ENCODE results near the gene CYS1. TPM values are rescaled to one million over a fixed set of nuclear protein-coding genes. Genes with fewer than 3 reads are reported as not detected.

CYS1 gene
- total RNA-seq, 2 donors from 2014 or later: not detected

- Mint-ChIP-seq H3K4me3 (no peak overlapping the region), H3K4me1 (peaks cover 6% of the 10 kb centered on the region), H3K27me3 (no peaks in the 10 kb centered on the region), H3K27ac (no peak overlapping the region), H3K36me3 (ENCODE audit: low read depth) (no peaks in the 10 kb centered on the region)
- no peak for DNase-seq
- H3K9me3 ChIP-seq (ENCODE audit: control insufficient read depth, low read length, poor library complexity, severe bottlenecking): no peaks in the 10 kb centered on the region
- ATAC-seq: no peak
Observed at GRCh38 chr2:10059552-10060335, 20.5 kb downstream of the CYS1 start.

- Mint-ChIP-seq H3K36me3 (ENCODE audit: low read depth) (no peaks in the 10 kb centered on the region), H3K27me3 (no peaks in the 10 kb centered on the region), H3K4me1 (peaks cover 6% of the 10 kb centered on the region), H3K27ac (no peak overlapping the region), H3K4me3 (no peak overlapping the region)
- DNase-seq (no peak), ATAC-seq (no peak)
- no peaks in the 10 kb centered on the region for H3K9me3 ChIP-seq (ENCODE audit: control insufficient read depth, low read length, poor library complexity, severe bottlenecking)
Observed at GRCh38 chr2:10059016-10059351, 21.2 kb downstream of the CYS1 start.

- H3K9me3 ChIP-seq (ENCODE audit: control insufficient read depth, low read length, poor library complexity, severe bottlenecking): no peaks in the 10 kb centered on the region
- Mint-ChIP-seq H3K27ac (no peak overlapping the region), H3K4me1 (peaks cover 6% of the 10 kb centered on the region), H3K4me3 (no peak overlapping the region), H3K27me3 (no peaks in the 10 kb centered on the region), H3K36me3 (ENCODE audit: low read depth) (no peaks in the 10 kb centered on the region)
- no peak for ATAC-seq
- DNase-seq: no peak
Observed at GRCh38 chr2:10058251-10059015, 21.8 kb downstream of the CYS1 start.

GRCh38 chr2:10057231-10058107 lies 22.7 kb downstream of the CYS1 start:
- Mint-ChIP-seq H3K27me3 (no peaks in the 10 kb centered on the region), H3K27ac (no peak overlapping the region), H3K4me3 (no peak overlapping the region), H3K4me1 (peaks cover 6% of the 10 kb centered on the region), H3K36me3 (ENCODE audit: low read depth) (no peaks in the 10 kb centered on the region)
- no peak for DNase-seq
- no peaks in the 10 kb centered on the region for H3K9me3 ChIP-seq (ENCODE audit: control insufficient read depth, low read length, poor library complexity, severe bottlenecking)
- ATAC-seq: peak; percentile 25

- ATAC-seq: no peak
- no peak for DNase-seq
- Mint-ChIP-seq H3K4me3 (no peak overlapping the region), H3K4me1 (peaks cover 6% of the 10 kb centered on the region), H3K27me3 (no peaks in the 10 kb centered on the region), H3K27ac (no peak overlapping the region), H3K36me3 (ENCODE audit: low read depth) (no peaks in the 10 kb centered on the region)
- no peaks in the 10 kb centered on the region for H3K9me3 ChIP-seq (ENCODE audit: control insufficient read depth, low read length, poor library complexity, severe bottlenecking)
Observed at GRCh38 chr2:10056439-10056838, 23.8 kb downstream of the CYS1 start.

GRCh38 chr2:10054976-10055375 lies 25.2 kb downstream of the CYS1 start:
- no peaks in the 10 kb centered on the region for H3K9me3 ChIP-seq (ENCODE audit: control insufficient read depth, low read length, poor library complexity, severe bottlenecking)
- Mint-ChIP-seq H3K27me3 (no peaks in the 10 kb centered on the region), H3K36me3 (ENCODE audit: low read depth) (no peaks in the 10 kb centered on the region), H3K4me3 (no peak overlapping the region), H3K4me1 (peaks cover 4% of the 10 kb centered on the region), H3K27ac (no peak overlapping the region)
- ATAC-seq (no peak), DNase-seq (no peak)

- Mint-ChIP-seq H3K4me3 (no peak overlapping the region), H3K4me1 (peaks cover 6% of the 10 kb centered on the region), H3K36me3 (ENCODE audit: low read depth) (no peaks in the 10 kb centered on the region), H3K27me3 (no peaks in the 10 kb centered on the region), H3K27ac (no peak overlapping the region)
- DNase-seq (no peak), ATAC-seq (no peak)
- H3K9me3 ChIP-seq (ENCODE audit: control insufficient read depth, low read length, poor library complexity, severe bottlenecking): no peaks in the 10 kb centered on the region
Observed at GRCh38 chr2:10054424-10054823, 25.8 kb downstream of the CYS1 start.

- no peaks in the 10 kb centered on the region for H3K9me3 ChIP-seq (ENCODE audit: control insufficient read depth, low read length, poor library complexity, severe bottlenecking)
- Mint-ChIP-seq H3K4me3 (no peak overlapping the region), H3K27ac (no peak overlapping the region), H3K4me1 (peaks cover 10% of the 10 kb centered on the region), H3K36me3 (ENCODE audit: low read depth) (no peaks in the 10 kb centered on the region), H3K27me3 (no peaks in the 10 kb centered on the region)
- ATAC-seq (no peak), DNase-seq (no peak)
Observed at GRCh38 chr2:10053351-10053750, 26.9 kb downstream of the CYS1 start.

GRCh38 chr2:10052216-10052615 lies 28.0 kb downstream of the CYS1 start:
- H3K9me3 ChIP-seq (ENCODE audit: control insufficient read depth, low read length, poor library complexity, severe bottlenecking): no peaks in the 10 kb centered on the region
- no peaks in the 10 kb centered on the region for H3K36me3 Mint-ChIP-seq (ENCODE audit: low read depth)
- H3K4me3 Mint-ChIP-seq: no peak overlapping the region
- DNase-seq (no peak), ATAC-seq (no peak)
- H3K27me3 Mint-ChIP-seq: no peaks in the 10 kb centered on the region
- no peak overlapping the region for H3K27ac Mint-ChIP-seq
- peaks cover 10% of the 10 kb centered on the region for H3K4me1 Mint-ChIP-seq

- Mint-ChIP-seq H3K4me1 (peaks cover 18% of the 10 kb centered on the region), H3K27me3 (no peaks in the 10 kb centered on the region), H3K36me3 (ENCODE audit: low read depth) (no peaks in the 10 kb centered on the region), H3K4me3 (no peak overlapping the region), H3K27ac (no peak overlapping the region)
- DNase-seq (no peak), ATAC-seq (no peak)
- H3K9me3 ChIP-seq (ENCODE audit: control insufficient read depth, low read length, poor library complexity, severe bottlenecking): no peaks in the 10 kb centered on the region
Observed at GRCh38 chr2:10048501-10049171, 31.6 kb downstream of the CYS1 start.

- peak overlapping the region; percentile 15 for H3K4me3 Mint-ChIP-seq
Observed at GRCh38 chr2:10047616-10048500, 32.4 kb downstream of the CYS1 start.

GRCh38 chr2:10046931-10047330 lies 33.3 kb downstream of the CYS1 start:
- Mint-ChIP-seq H3K36me3 (ENCODE audit: low read depth) (no peaks in the 10 kb centered on the region), H3K4me3 (no peak overlapping the region), H3K27ac (peak overlapping the region; percentile 75), H3K27me3 (no peaks in the 10 kb centered on the region), H3K4me1 (peaks cover 26% of the 10 kb centered on the region)
- ATAC-seq (no peak), DNase-seq (no peak)
- no peaks in the 10 kb centered on the region for H3K9me3 ChIP-seq (ENCODE audit: control insufficient read depth, low read length, poor library complexity, severe bottlenecking)

More at GRCh38 chr2:10047616-10048500, 32.4 kb downstream of the CYS1 start:
- Mint-ChIP-seq H3K36me3 (ENCODE audit: low read depth) (no peaks in the 10 kb centered on the region), H3K27ac (peak overlapping the region; percentile 75), H3K27me3 (no peaks in the 10 kb centered on the region), H3K4me1 (peaks cover 18% of the 10 kb centered on the region)
- no peaks in the 10 kb centered on the region for H3K9me3 ChIP-seq (ENCODE audit: control insufficient read depth, low read length, poor library complexity, severe bottlenecking)
- ATAC-seq: no peak
- DNase-seq: no peak

Data from T-helper 17 cell (primary cell).